Measurements from ENCODE around the gene WNT16.

WNT16 gene

DNA sequence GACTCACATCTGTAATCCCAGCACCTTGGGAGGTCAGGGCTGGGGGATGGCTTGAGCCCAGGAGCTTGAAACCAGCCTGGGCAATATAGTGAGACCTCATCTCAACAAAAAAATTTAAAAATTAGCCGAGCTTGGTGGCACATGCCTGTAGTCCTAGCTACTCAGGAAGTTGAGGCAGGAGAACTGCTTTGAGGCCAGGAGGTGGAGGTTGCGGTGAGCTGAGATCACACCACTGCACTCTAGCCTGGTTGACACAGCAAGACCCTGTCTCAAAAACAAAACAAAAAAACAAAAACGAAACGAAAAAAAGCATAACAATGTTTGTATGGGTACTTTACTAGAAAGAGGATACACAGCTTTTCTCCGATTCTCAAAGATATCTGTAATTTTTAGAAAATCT is 31.8 kb downstream of the WNT16 start:
- TF ChIP-seq, protein P1, sequence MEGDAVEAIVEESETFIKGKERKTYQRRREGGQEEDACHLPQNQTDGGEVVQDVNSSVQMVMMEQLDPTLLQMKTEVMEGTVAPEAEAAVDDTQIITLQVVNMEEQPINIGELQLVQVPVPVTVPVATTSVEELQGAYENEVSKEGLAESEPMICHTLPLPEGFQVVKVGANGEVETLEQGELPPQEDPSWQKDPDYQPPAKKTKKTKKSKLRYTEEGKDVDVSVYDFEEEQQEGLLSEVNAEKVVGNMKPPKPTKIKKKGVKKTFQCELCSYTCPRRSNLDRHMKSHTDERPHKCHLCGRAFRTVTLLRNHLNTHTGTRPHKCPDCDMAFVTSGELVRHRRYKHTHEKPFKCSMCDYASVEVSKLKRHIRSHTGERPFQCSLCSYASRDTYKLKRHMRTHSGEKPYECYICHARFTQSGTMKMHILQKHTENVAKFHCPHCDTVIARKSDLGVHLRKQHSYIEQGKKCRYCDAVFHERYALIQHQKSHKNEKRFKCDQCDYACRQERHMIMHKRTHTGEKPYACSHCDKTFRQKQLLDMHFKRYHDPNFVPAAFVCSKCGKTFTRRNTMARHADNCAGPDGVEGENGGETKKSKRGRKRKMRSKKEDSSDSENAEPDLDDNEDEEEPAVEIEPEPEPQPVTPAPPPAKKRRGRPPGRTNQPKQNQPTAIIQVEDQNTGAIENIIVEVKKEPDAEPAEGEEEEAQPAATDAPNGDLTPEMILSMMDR (IDR thresholded peaks at IDR 0.05; ENCODE audit: control insufficient read depth, insufficient read depth, low read depth, low read length, missing control alignments) = no peak
- H3K4me3 ChIP-seq (ENCODE audit: control insufficient read depth, low read depth, low read length) = no peak overlapping the region
- DNase-seq (ENCODE audit: low read depth) = no peak

DNA sequence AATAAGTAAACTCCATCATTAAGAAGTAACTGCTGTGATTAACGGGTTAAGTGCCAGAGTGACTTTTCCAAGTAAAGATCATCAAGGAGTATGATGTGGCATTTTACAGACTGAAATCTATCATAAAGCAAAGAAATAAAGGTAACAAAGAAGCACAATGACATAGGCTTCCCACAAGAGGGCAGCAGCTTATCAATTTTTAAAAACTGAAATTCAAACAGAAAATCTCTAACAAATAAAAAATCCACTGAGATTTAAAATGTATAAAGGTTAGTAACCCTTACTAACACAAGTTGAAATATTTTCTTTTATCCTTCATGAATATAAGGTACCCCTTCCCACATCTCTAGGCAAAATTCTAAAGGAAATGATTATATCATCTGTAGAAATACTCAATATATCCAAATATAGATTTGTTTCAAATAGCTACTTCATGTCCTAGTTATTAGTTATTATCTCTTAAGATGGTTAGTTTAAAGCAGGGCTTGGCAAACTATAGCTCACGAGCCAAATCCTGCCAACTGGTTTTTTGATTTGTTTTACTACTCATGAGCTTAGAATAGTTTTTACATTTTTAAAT is 38.1 kb downstream of the WNT16 start:
- no peak for DNase-seq (ENCODE audit: low read depth)
- TF ChIP-seq, protein P1 (IDR thresholded peaks at IDR 0.05; ENCODE audit: control insufficient read depth, insufficient read depth, low read depth, low read length, missing control alignments) = peak; percentile 66
- no peak overlapping the region for H3K4me3 ChIP-seq (ENCODE audit: control insufficient read depth, low read depth, low read length)

DNA sequence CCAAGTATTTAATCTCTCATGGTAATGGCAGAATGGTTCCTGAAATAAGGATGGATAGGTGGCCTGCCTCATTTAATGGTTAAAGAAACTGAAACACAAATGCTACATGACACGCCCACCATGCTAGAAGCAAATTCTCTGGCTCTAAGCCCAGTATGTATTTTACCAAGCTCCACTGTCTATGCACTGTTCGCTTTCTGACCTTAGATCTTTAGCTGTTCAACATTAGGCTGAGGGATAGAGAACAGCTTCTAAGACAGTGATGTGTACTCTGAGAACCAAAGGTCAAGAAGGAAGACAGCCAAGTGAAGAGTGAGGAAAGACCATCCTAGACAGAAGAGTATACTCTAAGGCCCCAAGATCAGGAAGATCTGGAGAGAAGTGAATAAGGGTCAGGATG is 40.7 kb downstream of the WNT16 start:
- TF ChIP-seq, protein P1 (IDR thresholded peaks at IDR 0.05; ENCODE audit: control insufficient read depth, insufficient read depth, low read depth, low read length, missing control alignments) = no peak
- no peak for DNase-seq (ENCODE audit: low read depth)
- H3K4me3 ChIP-seq (ENCODE audit: control insufficient read depth, low read depth, low read length) = no peak overlapping the region

GRCh38 chr7:121371367-121371766 is 42.6 kb downstream of the WNT16 start:
- DNase-seq (ENCODE audit: low read depth) = no peak
- no peak overlapping the region for H3K4me3 ChIP-seq (ENCODE audit: control insufficient read depth, low read depth, low read length)
- TF ChIP-seq, protein P1 (IDR thresholded peaks at IDR 0.05; ENCODE audit: control insufficient read depth, insufficient read depth, low read depth, low read length, missing control alignments) = no peak

GRCh38 chr7:121371883-121372282 is 43.1 kb downstream of the WNT16 start:
- TF ChIP-seq, protein P1 (IDR thresholded peaks at IDR 0.05; ENCODE audit: control insufficient read depth, insufficient read depth, low read depth, low read length, missing control alignments) = no peak
- no peak for DNase-seq (ENCODE audit: low read depth)
- H3K4me3 ChIP-seq (ENCODE audit: control insufficient read depth, low read depth, low read length) = no peak overlapping the region

DNA sequence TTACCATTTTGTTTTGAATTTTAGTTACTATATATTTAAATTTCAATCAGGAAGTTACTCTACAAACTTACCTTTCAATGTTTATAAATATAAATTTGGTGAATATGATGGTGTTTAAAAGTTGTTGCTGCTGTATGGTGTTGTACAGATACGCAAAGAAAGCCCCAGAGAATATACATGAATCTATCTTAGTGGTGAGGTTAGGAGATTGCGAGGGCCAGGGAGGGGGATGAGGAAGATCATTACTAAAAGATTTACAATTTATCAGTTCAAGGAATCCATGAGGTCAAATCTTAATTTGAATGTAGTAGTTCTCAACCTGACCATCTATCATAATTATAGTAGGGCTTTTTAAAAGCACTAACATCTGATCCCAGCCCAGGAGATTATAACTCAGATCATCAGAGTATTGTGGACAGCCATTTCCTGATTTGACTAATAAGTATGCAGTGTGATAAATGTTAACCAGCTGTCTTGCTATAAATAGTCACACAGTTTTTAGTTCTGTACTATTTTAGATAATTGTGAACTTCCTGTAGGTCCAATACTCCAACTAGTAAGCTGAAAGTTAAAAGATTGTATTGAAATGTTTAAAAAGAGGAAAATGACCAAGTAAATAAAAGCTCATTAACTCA is 43.7 kb downstream of the WNT16 start:
- TF ChIP-seq, protein P1 (IDR thresholded peaks at IDR 0.05; ENCODE audit: control insufficient read depth, insufficient read depth, low read depth, low read length, missing control alignments) = no peak
- H3K4me3 ChIP-seq (ENCODE audit: control insufficient read depth, low read depth, low read length) = no peak overlapping the region
- no peak for DNase-seq (ENCODE audit: low read depth)
